OCI-LY1 (cell line): Measurements from ENCODE around the gene PTPRG.

ENCODE experiments used
- EZH2 ChIP-seq: fragments of 200-600 bp; sonication (generic), shearing (Covaris generic); IDR thresholded peaks from 2 replicates; pipeline ENCODE4 v1.8.0; 2017; ENCODE audit warnings: borderline replicate concordance, mixed run types, mild to moderate bottlenecking, antibody characterized with exemption, low read length, moderate library complexity, mixed read lengths
- TF ChIP-seq, protein P1 (sequence below): fragments of 200-600 bp; sonication (generic), shearing (Covaris generic); IDR thresholded peaks from 2 replicates; pipeline ENCODE4 v1.5.1; 2017; ENCODE audit warnings: mild to moderate bottlenecking, antibody characterized with exemption, low read length, moderate library complexity, mixed read lengths

DNA sequence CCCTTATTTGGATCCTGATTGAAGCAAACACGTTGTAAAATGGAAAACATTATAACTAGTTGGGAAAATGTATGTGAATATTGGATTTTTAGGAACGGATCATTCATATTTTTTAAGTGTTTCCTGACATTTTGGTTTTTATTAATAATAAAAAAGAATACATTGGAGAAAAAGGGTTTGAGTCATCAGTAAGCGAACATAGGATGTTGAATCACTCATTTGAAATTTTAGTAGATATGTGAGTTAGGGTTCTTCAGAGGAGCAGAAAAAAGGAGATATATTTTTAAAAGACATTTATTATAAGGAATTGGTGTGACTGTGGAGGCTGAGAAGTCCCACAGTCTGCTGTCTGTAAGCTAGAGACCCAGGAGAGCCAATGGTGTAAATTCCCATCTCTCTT lies 258.5 kb downstream of the PTPRG start:
- TF ChIP-seq, protein P1, sequence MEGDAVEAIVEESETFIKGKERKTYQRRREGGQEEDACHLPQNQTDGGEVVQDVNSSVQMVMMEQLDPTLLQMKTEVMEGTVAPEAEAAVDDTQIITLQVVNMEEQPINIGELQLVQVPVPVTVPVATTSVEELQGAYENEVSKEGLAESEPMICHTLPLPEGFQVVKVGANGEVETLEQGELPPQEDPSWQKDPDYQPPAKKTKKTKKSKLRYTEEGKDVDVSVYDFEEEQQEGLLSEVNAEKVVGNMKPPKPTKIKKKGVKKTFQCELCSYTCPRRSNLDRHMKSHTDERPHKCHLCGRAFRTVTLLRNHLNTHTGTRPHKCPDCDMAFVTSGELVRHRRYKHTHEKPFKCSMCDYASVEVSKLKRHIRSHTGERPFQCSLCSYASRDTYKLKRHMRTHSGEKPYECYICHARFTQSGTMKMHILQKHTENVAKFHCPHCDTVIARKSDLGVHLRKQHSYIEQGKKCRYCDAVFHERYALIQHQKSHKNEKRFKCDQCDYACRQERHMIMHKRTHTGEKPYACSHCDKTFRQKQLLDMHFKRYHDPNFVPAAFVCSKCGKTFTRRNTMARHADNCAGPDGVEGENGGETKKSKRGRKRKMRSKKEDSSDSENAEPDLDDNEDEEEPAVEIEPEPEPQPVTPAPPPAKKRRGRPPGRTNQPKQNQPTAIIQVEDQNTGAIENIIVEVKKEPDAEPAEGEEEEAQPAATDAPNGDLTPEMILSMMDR = no peak
- no peak for TF ChIP-seq EZH2
